Erythroblast (primary cell): Measurements from ENCODE around the gene MUS81.

Source experiments
- GATA1 ChIP-seq: IDR thresholded peaks from 2 replicates; pipeline ENCODE4 v1.6.1; 2011; ENCODE audit warnings: low read depth, mild to moderate bottlenecking, control low read depth, low read length, moderate library complexity
- POLR2A ChIP-seq: IDR thresholded peaks from 2 replicates; pipeline ENCODE4 v1.6.1; 2011; ENCODE audit warnings: mild to moderate bottlenecking, low read length

- TF ChIP-seq POLR2A = peak; percentile 65
- no peak for TF ChIP-seq GATA1
Observed at GRCh38 chr11:65898656-65899355, 38.6 kb downstream of the MUS81 start.
